Measurements from ENCODE around the gene ATP10B.

Gene ATP10B

DNA sequence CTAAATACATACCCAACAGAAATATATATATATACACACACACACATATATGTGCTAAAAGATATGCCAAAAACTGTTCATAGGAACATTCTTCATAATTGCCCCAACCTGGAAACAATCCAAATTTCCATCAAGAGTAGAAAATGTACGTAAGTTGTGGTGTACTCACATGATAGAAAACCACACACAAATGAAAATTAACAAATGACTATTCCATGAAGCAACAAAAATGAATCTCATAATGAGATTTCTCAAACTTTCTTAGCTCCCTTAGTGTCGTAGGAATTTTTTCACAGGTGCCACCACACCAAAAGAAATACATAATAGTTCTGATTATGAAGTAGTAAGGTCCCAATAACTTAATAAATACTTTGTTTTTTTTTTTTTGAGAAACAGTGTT is 7.8 kb downstream of the ATP10B start:
- no peak overlapping the region for H2BK12ac ChIP-seq (ENCODE audit: low read length)
- H3K36me3 ChIP-seq (replicated peaks in 1 of 2; ENCODE audit: control insufficient read depth in 2 of 2, insufficient read depth in 2 of 2, low read length in 2 of 2) = no peaks in the 10 kb centered on the region
- no peak overlapping the region for H3K4me2 ChIP-seq (ENCODE audit: insufficient read depth, low read length, poor library complexity, severe bottlenecking)

DNA sequence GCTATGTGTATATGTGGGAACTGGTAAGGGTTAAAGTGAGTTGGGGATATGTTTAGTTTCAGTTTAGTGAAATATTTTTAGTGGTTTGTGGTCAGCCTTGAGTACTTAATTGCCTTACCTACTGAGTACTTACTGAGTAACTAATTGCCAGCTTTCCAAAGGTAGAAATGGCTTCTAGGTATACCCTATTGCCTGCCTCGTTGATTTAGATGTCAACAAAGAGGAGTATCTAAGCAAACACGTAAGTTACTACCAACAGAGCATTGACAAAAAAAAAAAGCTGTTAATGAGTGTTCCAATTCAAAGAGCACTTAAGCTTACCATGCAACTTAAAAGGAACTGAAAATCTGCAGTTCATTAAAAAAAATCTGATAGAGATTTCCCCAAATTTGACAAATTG is 8.8 kb downstream of the ATP10B start:
- H2BK120ac ChIP-seq (ENCODE audit: low read depth, low read length) = no peak overlapping the region
- H4K8ac ChIP-seq (ENCODE audit: low read depth, low read length) = no peak overlapping the region
- no peaks in the 10 kb centered on the region for H3K27me3 ChIP-seq (ENCODE audit: control insufficient read depth in 3 of 3, insufficient read depth in 3 of 3, low read depth in 1 of 3, low read length in 3 of 3)
- no peak for DNase-seq (ENCODE audit: low spot score)
- no peak overlapping the region for H2BK5ac ChIP-seq (ENCODE audit: low read length)
- H3K4me1 ChIP-seq (ENCODE audit: control insufficient read depth in 2 of 2, insufficient read depth in 1 of 2, low read depth in 1 of 2, low read length in 2 of 2) = no peaks in the 10 kb centered on the region
- H3K18ac ChIP-seq (ENCODE audit: low read length) = no peak overlapping the region
- H3K36me3 ChIP-seq (replicated peaks in 1 of 2; ENCODE audit: control insufficient read depth in 2 of 2, insufficient read depth in 2 of 2, low read length in 2 of 2) = no peaks in the 10 kb centered on the region
- no peak overlapping the region for H2AFZ ChIP-seq (ENCODE audit: low read length)
- no peak overlapping the region for H3K14ac ChIP-seq (ENCODE audit: low read length)
- no CpG with 5 or more reads among the region's 2 CpGs for WGBS, 2 donors (ENCODE audit: extremely low coverage in 2 of 2, insufficient read length in 2 of 2, insufficient replicate concordance in 1 of 2)
- no peak overlapping the region for H3K9ac ChIP-seq (ENCODE audit: low read depth, low read length, poor library complexity)
- H3K27ac ChIP-seq (replicated peaks; ENCODE audit: low read length) = no peak overlapping the region
- H3K9me3 ChIP-seq (replicated peaks in 1 of 2; ENCODE audit: control insufficient read depth in 2 of 2, insufficient read depth in 1 of 2, low read depth in 1 of 2, low read length in 2 of 2) = no peaks in the 10 kb centered on the region
- H3K4me2 ChIP-seq (ENCODE audit: insufficient read depth, low read length, poor library complexity, severe bottlenecking) = no peak overlapping the region
- no peak overlapping the region for H2BK12ac ChIP-seq (ENCODE audit: low read length)
- no peak overlapping the region for H3K23ac ChIP-seq (ENCODE audit: low read depth, low read length, poor library complexity)
- H2AK5ac ChIP-seq (ENCODE audit: low read depth, low read length) = no peak overlapping the region
- H4K91ac ChIP-seq (ENCODE audit: low read depth, low read length, poor library complexity) = no peak overlapping the region
- H2BK15ac ChIP-seq (ENCODE audit: low read length) = no peak overlapping the region
- no peak overlapping the region for H3K4ac ChIP-seq (ENCODE audit: low read length)
- H3K79me1 ChIP-seq (ENCODE audit: low read depth, low read length) = no peaks in the 10 kb centered on the region
- no peak overlapping the region for H3K4me3 ChIP-seq (ENCODE audit: low read length in 2 of 2)

More for the DNA sequence above, 7.8 kb downstream of the ATP10B start:
- Histone ChIP-seq H3K9ac (ENCODE audit: low read depth, low read length, poor library complexity) (no peak overlapping the region), H3K14ac (ENCODE audit: low read length) (no peak overlapping the region), H3K18ac (ENCODE audit: low read length) (no peak overlapping the region), H4K91ac (ENCODE audit: low read depth, low read length, poor library complexity) (no peak overlapping the region), H3K9me3 (replicated peaks in 1 of 2; ENCODE audit: control insufficient read depth in 2 of 2, insufficient read depth in 1 of 2, low read depth in 1 of 2, low read length in 2 of 2) (no peaks in the 10 kb centered on the region), H2BK15ac (ENCODE audit: low read length) (no peak overlapping the region), H3K27me3 (ENCODE audit: control insufficient read depth in 3 of 3, insufficient read depth in 3 of 3, low read depth in 1 of 3, low read length in 3 of 3) (no peaks in the 10 kb centered on the region), H3K4me3 (ENCODE audit: low read length in 2 of 2) (no peak overlapping the region), H3K27ac (replicated peaks; ENCODE audit: low read length) (no peak overlapping the region), H2AK5ac (ENCODE audit: low read depth, low read length) (no peak overlapping the region), H2BK120ac (ENCODE audit: low read depth, low read length) (no peak overlapping the region), H3K4me1 (ENCODE audit: control insufficient read depth in 2 of 2, insufficient read depth in 1 of 2, low read depth in 1 of 2, low read length in 2 of 2) (no peaks in the 10 kb centered on the region), H4K8ac (ENCODE audit: low read depth, low read length) (no peak overlapping the region), H2AFZ (ENCODE audit: low read length) (no peak overlapping the region), H3K79me1 (ENCODE audit: low read depth, low read length) (no peaks in the 10 kb centered on the region), H2BK5ac (ENCODE audit: low read length) (no peak overlapping the region), H3K23ac (ENCODE audit: low read depth, low read length, poor library complexity) (no peak overlapping the region), H3K4ac (ENCODE audit: low read length) (no peak overlapping the region)
- no CpG with 5 or more reads among the region's 2 CpGs for WGBS, 2 donors (ENCODE audit: extremely low coverage in 2 of 2, insufficient read length in 2 of 2, insufficient replicate concordance in 1 of 2)
- no peak for DNase-seq (ENCODE audit: low spot score)

DNA sequence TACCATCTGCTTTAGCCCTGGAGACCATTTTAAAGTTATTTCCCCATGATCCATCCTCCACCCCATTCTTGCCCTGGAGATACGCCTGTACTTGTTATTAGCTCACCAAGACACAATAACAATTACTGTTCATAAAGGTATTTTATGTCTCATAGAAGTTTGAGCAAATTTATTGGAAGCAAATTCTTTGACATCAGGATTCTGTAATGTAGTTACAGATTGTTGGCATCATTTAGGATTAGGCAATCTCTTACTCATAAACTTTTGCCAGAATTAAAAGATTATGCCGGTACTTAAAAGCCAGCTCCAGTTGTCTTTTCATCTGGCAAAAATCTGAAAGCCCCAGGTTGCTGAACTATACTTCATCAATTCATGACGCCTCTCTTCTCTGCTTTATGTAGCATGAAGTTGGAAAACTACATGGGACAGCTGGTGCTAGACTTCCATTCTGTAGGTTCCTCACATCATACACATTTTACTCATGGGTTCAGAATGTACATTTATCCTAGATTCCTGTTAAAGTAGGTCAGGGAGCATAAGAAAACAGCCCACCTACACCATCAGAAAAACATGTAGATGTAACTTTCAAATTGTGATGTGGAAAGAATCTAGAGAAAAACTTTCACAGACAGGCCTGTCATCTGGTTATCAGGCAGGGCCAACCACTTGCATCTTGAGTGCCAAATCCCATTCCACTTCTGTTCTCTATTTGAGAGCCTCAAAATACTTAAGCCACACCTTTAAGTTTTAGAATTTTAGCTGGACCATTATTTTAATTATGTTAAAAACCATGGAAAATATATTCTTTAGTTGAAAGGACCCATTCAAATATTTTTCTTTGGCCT is 14.0 kb downstream of the ATP10B start:
- Histone ChIP-seq H3K4me3 (ENCODE audit: low read length in 2 of 2) (no peak overlapping the region), H3K27ac (replicated peaks; ENCODE audit: low read length) (no peak overlapping the region), H3K23ac (ENCODE audit: low read depth, low read length, poor library complexity) (no peak overlapping the region), H2BK5ac (ENCODE audit: low read length) (no peak overlapping the region), H2AFZ (ENCODE audit: low read length) (no peak overlapping the region), H3K27me3 (ENCODE audit: control insufficient read depth in 3 of 3, insufficient read depth in 3 of 3, low read depth in 1 of 3, low read length in 3 of 3) (no peaks in the 10 kb centered on the region), H3K4me1 (ENCODE audit: control insufficient read depth in 2 of 2, insufficient read depth in 1 of 2, low read depth in 1 of 2, low read length in 2 of 2) (no peaks in the 10 kb centered on the region), H2BK120ac (ENCODE audit: low read depth, low read length) (no peak overlapping the region), H3K14ac (ENCODE audit: low read length) (no peak overlapping the region), H3K9ac (ENCODE audit: low read depth, low read length, poor library complexity) (no peak overlapping the region), H2BK15ac (ENCODE audit: low read length) (no peak overlapping the region), H3K18ac (ENCODE audit: low read length) (no peak overlapping the region), H2BK12ac (ENCODE audit: low read length) (no peak overlapping the region), H3K9me3 (replicated peaks in 1 of 2; ENCODE audit: control insufficient read depth in 2 of 2, insufficient read depth in 1 of 2, low read depth in 1 of 2, low read length in 2 of 2) (no peaks in the 10 kb centered on the region), H3K4ac (ENCODE audit: low read length) (no peak overlapping the region), H3K79me1 (ENCODE audit: low read depth, low read length) (no peaks in the 10 kb centered on the region), H4K8ac (ENCODE audit: low read depth, low read length) (no peak overlapping the region), H2AK5ac (ENCODE audit: low read depth, low read length) (no peak overlapping the region), H4K91ac (ENCODE audit: low read depth, low read length, poor library complexity) (no peak overlapping the region), H3K36me3 (replicated peaks in 1 of 2; ENCODE audit: control insufficient read depth in 2 of 2, insufficient read depth in 2 of 2, low read length in 2 of 2) (no peaks in the 10 kb centered on the region), H3K4me2 (ENCODE audit: insufficient read depth, low read length, poor library complexity, severe bottlenecking) (no peak overlapping the region)
- no peak for DNase-seq (ENCODE audit: low spot score)
- WGBS, 2 donors (ENCODE audit: extremely low coverage in 2 of 2, insufficient read length in 2 of 2, insufficient replicate concordance in 1 of 2) = no CpG with 5 or more reads among the region's 3 CpGs

DNA sequence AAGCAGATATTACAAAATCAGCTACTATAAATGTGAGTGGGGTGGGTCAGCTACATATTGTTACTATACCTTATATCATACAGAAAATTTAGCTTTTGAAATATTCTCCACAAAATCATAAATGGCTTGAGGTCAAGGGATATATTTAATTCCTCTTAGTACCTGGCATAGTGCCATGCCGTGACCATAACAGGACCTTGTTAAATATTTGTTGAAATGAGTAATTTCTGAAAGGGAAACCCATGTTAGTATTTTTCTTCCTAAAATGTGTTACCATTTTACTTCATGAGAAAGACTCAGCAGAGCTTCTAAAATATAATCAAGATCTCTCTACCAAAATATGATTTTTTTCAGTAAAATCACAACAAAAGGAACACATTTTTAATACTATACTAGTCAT is 14.8 kb downstream of the ATP10B start:
- Histone ChIP-seq H3K4me2 (ENCODE audit: insufficient read depth, low read length, poor library complexity, severe bottlenecking) (no peak overlapping the region), H2BK12ac (ENCODE audit: low read length) (no peak overlapping the region), H3K79me1 (ENCODE audit: low read depth, low read length) (no peaks in the 10 kb centered on the region), H2AK5ac (ENCODE audit: low read depth, low read length) (no peak overlapping the region), H3K9me3 (replicated peaks in 1 of 2; ENCODE audit: control insufficient read depth in 2 of 2, insufficient read depth in 1 of 2, low read depth in 1 of 2, low read length in 2 of 2) (no peaks in the 10 kb centered on the region), H3K23ac (ENCODE audit: low read depth, low read length, poor library complexity) (no peak overlapping the region), H3K18ac (ENCODE audit: low read length) (no peak overlapping the region), H3K9ac (ENCODE audit: low read depth, low read length, poor library complexity) (no peak overlapping the region), H2AFZ (ENCODE audit: low read length) (no peak overlapping the region), H4K8ac (ENCODE audit: low read depth, low read length) (no peak overlapping the region), H3K27ac (replicated peaks; ENCODE audit: low read length) (no peak overlapping the region), H3K4ac (ENCODE audit: low read length) (no peak overlapping the region), H4K91ac (ENCODE audit: low read depth, low read length, poor library complexity) (no peak overlapping the region), H3K27me3 (ENCODE audit: control insufficient read depth in 3 of 3, insufficient read depth in 3 of 3, low read depth in 1 of 3, low read length in 3 of 3) (no peaks in the 10 kb centered on the region), H3K4me1 (ENCODE audit: control insufficient read depth in 2 of 2, insufficient read depth in 1 of 2, low read depth in 1 of 2, low read length in 2 of 2) (no peaks in the 10 kb centered on the region), H3K36me3 (replicated peaks in 1 of 2; ENCODE audit: control insufficient read depth in 2 of 2, insufficient read depth in 2 of 2, low read length in 2 of 2) (no peaks in the 10 kb centered on the region), H2BK5ac (ENCODE audit: low read length) (no peak overlapping the region), H3K14ac (ENCODE audit: low read length) (no peak overlapping the region), H2BK120ac (ENCODE audit: low read depth, low read length) (no peak overlapping the region), H2BK15ac (ENCODE audit: low read length) (no peak overlapping the region), H3K4me3 (ENCODE audit: low read length in 2 of 2) (no peak overlapping the region)
- WGBS, 2 donors (ENCODE audit: extremely low coverage in 2 of 2, insufficient read length in 2 of 2, insufficient replicate concordance in 1 of 2) = no CpG with 5 or more reads among the region's 1 CpG
- DNase-seq (ENCODE audit: low spot score) = no peak
